Midbrain (tissue), 1 donor: ENCODE data around the gene DGCR6L.
"Not testable (repeated sequence)": the region's sequence is repeated elsewhere in the genome, so short reads cannot be mapped to it uniquely, and the experiment has no call there.

Source experiments
- DNase-seq: peaks from one replicate; lab custom pipeline; 2025; lab: John Stamatoyannopoulos, UW

DGCR6L gene

DNA sequence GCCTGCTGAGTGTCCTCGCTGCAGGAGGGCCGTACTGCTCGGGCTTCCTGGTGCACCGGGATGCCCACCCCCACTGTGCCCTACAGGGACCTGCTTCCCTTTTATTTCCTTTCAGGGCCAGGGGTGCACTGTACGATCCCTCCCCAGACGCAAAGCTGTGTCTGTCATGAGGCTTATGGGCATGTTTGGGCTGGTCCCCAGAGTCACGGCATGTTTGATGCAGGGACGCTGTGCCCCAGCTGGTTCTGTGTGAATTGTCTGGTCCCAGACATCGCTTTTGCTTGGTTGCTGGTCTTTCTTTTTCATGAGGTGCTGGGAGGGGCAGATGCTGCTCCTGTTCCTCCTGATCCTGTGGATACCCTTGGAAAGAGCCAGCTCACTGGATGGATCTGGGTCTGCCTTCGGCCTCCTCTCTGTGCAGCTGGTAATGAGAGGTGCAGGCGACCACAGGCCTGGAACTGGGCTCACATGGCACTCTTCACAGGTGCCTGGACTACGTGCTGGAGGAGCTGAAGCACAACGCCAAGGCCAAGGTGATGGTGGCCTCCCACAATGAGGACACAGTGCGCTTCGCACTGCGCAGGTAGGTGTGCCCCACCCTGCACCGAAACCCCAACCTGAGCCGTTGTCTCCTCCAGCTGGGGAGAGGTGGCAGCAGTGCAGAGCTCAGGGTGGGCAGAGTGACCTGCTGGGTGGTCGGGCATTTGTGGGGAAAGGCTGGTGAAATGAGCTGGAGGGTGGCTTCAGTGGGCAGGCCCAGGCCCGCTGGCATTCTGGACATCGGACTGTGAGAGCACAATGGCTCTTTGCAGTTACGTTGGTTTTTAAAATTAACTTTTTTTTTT, 10.8 kb downstream of the DGCR6L start:
- not testable (repeated sequence) for DNase-seq

DNA sequence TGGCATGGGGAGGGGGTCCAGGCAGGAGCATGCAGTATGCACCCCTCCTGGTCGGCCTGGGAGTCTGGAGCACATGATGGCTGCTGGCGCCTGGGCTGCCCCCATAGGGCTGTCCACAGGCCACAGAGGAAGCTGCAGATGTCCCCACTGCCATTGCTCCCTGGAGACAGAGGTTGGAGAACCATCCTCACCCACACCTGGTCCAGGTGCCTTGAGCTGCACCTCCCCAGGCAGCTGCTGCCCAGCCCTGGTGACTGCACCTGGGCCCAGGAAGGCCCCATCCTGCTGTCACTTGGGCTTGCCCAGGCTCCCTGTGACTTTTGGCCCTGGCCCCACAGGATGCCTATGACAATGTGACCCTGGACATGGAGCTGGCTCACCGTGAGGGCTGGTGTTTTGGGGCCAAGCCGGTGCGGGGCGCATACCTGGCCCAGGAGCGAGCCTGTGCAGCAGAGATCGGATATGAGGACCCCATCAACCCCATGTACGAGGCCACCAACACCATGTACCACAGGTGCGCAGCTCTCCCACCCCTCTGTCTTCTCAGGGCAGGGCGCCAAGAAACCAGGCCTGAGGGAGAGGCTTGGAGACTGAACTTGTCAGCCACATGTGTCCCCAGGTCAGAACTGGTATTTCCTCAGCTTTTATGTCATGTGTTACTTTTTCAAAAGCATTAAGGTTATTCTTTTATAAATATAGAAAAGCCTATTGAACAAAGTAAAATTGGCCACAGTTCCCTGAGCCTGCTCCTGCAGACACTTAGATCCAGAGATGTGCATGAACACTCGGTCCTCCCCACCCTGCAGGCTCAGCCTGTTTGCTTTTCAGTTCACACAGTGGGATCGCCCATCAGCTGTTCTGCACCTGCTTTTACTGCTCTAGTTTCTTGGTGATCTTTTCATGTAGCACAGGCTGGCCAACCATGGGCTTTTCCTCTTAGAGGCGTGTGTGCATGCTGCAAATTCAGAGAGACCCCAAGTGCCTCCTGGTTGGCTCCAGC, 12.1 kb downstream of the DGCR6L start:
- DNase-seq, result not testable (repeated sequence)

DNA sequence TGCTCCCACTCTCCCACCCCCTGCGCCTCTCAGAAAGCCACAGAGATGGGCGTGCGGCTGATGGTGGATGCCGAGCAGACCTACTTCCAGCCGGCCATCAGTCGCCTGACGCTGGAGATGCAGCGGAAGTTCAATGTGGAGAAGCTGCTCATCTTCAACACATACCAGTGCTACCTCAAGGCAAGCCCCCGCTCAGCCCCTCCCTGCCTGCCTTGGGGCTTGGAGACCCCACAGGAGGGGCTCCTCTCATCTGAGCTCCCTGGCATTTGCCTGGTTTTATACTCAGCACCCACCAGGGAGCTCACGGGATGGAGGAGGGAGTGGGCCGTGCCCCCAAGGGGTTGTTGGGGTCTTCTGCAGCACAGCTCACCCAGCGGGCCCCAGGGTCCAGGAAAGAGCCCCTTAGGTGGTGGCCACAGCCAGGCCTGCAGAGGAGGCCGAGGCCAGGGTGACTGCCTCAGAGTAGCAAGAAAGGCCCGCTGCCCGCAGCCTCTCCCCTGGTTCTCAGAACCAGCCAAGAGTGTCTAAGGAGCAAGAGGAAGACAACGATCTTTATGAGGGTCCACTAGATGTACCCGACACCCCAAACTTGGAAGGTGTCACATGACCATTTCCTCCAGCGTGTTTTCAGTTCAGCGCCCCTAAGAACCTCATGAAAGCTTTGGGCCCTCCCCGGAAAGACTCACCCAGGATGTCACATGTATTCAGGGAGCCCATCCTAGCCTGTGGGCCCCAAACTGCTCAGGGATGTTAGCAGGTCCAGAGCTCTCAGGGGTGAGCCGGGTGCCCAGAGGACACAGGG, 13.0 kb downstream of the DGCR6L start:
- not testable (repeated sequence) for DNase-seq

DNA sequence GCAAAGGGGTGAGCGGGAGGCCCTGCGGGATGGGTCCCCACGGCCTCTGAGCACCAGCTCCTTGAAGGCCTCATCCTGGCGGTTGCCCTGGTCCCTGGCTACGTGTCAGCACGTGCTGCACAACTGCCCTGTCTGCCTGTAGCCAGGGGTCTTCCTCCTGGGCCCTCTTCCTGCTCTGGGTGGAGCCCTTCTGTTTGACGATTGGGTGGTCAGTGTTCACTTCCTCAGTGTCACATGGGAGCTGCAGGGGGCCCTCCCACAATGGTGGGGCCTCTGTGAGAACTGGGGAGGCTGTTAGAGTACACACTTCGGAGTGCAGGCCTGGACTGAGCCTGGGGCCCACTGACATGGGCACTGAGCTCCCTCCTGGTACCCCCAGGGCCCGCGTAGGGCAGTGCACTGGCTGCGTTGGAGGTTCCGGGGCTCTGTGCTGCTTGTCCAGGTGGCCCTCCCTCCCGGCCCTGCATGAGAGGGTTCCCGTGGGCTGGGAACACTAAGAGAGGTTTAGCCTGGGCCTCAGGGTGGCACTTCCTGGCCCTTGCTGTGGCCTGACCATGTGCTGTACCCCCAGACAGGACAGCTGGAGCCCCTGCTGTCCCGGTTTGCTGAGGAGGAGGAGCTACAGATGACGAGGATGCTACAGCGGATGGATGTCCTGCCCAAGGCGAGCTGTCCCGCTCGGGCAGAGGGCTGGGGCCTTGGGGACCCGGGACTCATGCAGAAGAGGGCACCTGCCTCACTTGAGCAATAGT, 13.8 kb downstream of the DGCR6L start:
- DNase-seq, result no peak

DNA sequence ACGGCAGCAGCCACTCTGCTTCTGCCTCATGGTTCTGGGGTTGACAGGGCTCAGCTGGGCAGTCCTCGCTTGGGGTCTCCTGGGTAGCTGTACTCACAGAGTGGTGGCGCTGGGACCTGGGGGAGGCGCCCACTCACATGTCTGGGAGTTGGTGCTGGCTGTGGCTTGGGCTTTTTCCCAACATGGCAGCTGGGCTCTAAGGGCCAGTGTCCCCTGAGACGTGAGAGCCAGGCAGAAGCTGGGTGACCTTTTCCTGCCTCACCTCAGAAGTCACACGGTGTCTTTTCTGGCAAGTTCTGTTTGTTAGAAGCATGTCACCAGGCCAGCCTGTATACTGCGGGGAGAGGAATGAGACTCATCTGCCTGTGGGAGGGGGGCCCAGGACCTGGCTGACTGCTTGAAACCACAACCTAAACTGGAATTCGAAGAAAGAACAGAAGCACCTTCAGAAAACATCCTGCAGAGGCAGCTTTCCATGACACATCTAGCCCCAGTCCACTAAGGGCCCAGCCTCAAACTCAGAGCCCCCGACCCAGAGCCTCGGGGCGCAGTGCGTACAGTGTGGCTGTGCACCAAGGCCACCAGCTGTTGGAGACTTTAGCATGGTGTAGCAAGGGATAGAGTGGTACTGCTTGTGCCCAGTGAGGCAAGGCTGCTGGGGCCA, 14.5 kb downstream of the DGCR6L start:
- DNase-seq, result not testable (repeated sequence)

DNA sequence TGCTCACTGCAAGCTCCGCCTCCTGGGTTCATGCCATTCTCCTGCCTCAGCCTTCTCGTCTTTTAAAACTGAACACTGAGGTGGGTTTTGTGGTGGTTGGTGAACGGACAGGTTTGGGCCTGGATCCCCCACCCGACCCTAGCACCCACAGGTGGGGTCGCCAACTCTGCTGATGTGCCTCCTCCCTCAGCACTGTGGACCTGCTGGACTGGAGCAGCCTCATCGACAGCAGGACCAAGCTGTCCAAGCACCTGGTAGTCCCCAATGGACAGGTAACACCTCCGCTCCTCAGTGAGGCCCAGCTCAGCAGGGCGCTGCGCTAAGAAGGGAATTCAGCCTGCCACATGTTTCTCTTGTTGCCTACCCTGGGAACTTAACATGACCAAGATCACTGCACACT, 15.2 kb downstream of the DGCR6L start:
- DNase-seq, result no peak

DNA sequence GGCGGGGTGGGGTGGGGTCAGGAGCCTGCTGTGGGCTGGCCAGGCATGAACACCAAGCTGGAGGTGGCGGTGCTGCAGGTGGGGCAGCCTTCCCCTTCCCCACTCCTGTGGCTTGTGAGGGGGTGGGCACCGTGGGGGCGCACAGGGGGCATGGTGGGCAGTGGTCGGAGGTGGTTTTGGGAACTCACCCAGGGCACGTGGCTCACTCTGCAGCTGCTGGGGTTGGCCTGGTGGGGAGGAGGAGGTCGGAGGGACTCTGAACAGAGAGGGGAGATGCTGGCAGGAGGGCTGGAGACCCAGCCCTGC, 16.7 kb downstream of the DGCR6L start:
- DNase-seq, result not testable (repeated sequence)

DNA sequence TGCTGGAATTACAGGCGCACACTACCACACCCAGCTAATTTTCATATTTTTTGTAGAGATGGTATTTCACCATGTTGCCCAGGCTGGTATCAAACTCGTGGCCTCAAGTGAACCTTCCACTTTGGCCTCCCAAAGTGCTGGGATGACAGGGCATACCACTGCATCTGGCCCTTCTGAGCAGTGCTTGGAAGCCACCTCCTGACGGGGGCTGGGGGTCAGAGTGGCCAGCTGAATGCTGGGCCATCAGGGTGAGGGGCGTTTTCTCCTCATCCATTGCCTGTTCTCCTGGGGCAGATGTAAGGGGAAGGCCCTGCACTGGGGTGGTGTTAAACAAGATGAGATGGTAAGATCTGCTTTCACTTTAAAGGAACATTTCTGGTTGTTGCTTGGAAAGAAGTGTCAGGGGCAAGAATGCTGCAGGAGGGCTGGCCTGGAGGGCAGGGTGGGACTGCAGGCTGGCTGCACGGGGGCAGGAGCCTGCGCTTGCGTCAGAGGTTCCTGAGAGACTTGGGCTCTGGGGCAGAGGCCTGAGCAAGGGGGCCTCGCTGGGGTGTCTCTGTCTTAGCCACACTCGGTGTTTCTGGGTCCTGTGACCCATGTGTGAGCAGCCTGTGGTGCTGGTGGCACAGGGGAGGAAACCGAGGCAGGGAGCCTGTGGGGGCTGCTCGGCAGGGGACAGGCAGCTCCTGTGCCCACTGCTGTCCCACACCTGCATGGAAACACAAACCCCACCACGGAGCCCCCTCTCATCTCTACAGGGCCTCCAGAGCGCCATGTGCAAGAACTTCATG, 17.2 kb downstream of the DGCR6L start:
- DNase-seq, result no peak

DNA sequence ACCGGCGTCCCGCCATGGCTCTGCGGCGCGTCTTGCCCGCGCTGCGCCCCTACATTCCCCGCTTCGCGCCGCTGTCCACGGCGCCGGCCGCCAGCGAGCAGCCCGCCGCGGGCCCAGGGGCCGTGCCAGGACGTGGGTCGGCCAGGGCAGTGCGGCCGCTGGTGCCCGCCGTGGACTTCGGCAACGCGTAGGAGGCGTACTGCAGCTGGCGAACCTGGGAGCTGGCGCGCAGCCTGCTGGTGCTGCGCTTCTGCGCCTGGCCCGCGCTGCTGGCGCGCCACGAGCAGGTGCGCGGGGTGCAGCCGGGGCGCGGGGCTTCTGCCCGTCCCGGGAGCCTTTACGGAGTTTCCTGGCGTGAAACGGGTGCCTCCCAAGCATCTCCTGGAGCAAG, 20.1 kb downstream of the DGCR6L start:
- no peak for DNase-seq

DNA sequence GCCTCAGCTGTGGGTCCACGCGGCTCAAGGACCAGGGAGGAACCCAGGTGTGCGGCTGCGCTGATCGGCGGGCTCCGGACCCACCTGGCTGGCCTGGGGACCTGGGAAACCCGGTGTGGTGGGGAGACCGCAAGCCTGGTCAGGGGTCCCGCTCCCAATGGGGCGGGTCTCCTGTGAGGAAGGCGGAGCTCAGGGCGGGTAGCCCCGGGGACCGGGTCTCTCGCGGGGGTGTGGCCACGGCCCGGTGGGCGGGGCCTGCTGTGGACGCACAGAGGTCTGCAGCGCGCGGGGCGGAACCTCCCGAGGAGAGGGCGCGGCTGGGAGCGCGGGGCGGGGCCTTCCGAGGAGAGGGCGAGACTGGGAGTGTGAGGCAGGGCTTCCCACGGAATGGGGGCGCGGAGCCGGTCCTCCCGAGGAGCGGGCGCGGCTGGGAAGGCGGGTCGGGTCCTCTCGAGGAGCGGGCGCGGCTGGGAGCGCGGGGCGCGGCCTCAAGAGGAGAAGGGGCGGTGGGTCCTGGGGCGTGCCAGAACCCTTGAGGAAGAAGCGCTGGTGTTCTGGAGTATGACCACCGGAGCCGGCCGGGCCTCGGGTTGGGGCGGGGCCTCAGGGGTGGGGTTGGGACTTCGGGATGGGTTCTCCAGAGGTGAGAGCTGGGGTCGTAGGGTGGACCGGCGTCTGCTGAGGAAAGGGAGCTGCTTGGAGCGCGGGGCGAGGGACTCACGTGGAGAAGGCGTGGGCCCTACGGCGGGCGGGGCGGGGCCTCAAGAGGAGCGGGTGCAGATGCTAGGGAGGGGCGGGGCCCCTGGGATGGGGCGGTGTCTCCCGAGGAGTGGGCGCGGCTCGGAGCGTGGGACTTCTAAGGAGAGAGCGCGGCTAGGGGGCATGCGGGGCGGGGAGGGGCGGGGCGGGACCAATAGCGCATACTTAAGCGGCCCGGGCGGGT, 20.8 kb downstream of the DGCR6L start:
- DNase-seq, result no peak

DNA sequence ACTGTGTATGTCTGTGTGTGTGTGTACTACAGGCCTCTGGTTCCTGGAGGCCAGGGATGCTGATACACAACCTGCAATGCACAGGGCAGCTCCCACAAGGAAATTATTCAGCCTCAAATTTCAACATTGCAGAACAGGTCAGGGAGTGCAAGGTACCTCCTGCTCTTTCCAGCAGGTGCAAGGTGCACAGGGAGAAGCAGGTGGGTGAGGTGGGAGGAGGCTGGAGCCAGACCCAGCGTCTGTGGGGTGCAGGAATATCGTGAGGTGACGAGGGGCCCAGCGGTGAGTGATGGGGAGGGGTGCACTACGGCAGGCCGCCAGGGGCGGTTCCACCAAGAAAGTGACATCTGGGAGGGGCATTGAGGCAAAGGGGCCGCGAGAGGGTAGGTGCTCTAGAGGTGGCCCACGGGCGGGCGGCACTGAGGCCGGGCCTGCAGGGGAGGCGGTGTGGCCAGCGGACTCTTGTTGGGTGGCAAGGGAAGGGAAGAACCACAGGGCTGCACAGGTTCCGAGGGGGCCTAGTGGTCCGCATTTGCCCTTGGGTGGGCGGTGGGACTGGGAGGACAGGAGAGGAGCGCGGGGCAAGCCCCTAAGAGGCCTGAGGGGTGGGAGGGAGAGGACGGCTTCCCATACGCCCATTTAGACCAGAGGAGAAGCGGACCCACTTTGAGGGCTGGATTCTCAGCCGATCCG, 21.6 kb downstream of the DGCR6L start:
- no peak for DNase-seq

DNA sequence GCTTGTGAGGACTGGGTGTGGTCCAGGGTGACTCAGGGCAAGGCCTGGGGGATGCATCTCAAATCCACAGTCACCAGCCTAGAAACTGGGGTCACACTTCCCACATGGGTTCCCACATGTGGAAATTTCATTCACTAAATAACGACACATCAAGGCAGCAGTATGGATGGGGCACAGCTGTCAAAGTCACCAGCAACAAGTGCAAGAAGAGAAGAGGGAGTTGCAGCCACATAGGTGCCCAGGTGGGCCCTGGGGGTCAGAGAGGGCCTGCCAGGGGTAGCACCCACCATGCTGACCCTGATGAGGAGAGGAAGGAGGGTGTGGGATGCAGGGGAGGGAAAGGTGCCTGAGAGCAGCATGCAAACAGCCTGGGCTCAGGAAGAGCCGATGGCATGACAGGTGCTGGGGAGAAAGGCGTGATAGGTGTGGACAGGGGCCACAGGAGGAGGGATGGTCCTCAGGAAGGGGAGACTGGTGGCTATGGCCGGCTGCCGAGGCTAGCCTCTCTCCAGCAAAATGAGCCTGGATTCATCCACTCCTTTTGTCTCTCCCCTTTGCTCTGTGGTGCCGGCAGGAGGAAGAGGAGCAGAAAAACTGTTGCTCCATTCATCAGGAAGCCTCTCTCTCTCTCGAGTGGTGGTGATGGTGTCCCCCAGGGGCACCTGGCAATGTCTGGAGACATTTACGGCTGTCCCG, 22.3 kb downstream of the DGCR6L start:
- DNase-seq, result no peak

DNA sequence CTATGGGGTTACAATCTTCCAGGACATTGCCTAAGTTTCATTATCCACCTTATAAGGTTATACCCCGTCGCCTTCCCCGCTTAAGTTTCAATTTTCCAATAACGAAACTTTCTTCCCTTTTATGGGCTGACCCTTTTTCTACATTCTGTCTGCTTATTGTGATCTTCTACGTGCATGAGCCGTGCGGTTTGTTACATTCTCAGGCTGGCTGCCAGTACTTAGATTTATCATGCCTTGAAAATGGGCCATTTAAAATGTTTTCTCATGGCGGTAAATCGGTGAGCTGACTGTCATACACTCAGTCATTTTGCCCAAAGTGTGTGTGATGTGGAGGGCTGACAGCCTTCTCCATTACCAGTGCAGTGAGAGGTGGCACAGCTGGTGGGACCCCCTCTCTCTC, 23.3 kb downstream of the DGCR6L start:
- no peak for DNase-seq

DNA sequence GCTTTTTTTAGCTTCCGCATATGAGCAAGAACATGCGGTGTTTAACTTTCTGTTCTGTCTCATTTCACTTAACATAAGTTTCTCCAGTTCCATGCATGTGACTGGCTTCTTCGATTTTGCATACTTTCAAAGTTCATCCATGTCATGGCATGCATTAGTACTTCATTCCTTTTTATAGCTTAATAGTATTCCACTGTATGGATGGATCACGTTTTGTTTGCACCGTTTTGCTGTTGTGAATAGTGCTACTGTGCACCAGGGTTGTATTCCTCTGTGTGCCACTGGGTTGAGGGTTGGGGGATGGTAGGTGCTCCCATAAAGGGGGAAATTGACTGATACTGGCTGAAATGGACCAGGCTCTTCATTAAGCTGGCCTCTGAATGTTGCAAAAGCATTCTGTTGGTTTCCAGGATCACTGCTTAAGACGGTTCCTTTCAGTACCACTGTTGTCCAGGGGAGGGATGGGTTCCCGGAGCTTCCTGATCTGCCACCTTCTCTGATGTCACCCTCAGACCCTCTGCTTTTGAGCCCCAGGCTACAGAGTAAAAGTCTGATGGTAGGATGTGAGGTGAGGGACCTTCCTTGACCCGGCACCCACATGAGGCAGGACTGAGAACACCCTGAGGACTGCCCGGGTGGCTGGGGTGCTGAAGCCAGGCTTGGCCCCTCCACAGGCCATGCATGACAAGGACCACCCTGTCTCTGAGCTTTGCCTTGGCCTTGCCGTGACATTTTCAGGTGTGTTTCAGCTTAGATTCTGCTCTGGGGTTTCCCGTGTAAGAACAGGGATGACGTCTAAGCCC, 24.4 kb downstream of the DGCR6L start:
- DNase-seq, result no peak

DNA sequence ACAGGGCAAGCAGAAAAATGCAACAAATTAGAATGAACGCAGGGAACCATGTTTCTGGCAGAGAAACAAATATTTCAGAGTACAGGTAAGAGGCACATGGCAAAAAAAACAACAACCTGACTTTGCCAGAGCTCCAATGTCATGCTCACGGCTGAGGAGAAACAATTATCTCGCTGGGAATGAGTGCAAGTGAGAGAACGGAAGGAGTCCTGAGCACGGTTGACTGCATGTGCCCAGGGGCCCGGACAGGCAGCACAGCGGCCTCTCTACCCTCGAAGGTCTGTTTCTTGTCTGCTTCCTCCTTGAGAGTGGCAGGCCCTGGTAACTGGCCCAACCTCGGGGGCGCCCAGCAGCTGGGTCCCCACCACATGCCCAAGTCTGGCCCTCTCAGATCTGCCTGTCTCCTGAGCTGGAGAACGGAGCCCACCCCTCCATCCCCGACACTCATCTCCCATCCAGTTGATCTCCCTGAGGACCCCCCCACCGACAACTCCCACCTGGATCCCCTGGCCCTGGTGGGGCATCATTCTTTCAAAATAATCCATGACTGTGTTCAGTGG, 27.1 kb downstream of the DGCR6L start:
- DNase-seq, result no peak

DNA sequence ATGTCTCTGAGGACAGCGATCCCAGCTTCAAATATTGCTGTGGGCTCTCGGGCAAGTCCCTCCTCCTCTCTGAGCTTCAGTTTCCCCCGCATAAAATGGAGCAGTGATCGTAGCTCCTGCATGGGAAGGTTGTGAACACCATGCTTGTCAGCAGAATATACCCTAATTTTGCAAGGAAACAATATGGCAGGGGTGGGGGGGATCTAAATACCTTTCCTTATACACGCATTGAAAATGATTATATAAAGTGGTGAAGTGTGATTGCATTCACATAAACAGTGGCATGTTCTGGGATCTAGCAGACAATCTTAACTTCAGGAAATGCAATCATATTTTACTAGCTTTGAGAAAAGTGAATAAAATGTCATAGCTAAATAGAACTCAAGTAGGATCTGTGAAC, 27.8 kb downstream of the DGCR6L start:
- DNase-seq, result no peak
